Hematopoietic multipotent progenitor cell treated with erythropoietin and hydrocortisone succinate and interleukin-3 and kit ligand, for 6 days (in vitro differentiated cells): ENCODE measurements around the gene TSC22D4.
"Not testable (repeated sequence)": the region's sequence is repeated elsewhere in the genome, so short reads cannot be mapped to it uniquely, and the experiment has no call there.

Experiments
- DNase-seq: peaks from one replicate; pipeline ENCODE4 v3.0.0-alpha.2; 2015

TSC22D4 gene

DNA sequence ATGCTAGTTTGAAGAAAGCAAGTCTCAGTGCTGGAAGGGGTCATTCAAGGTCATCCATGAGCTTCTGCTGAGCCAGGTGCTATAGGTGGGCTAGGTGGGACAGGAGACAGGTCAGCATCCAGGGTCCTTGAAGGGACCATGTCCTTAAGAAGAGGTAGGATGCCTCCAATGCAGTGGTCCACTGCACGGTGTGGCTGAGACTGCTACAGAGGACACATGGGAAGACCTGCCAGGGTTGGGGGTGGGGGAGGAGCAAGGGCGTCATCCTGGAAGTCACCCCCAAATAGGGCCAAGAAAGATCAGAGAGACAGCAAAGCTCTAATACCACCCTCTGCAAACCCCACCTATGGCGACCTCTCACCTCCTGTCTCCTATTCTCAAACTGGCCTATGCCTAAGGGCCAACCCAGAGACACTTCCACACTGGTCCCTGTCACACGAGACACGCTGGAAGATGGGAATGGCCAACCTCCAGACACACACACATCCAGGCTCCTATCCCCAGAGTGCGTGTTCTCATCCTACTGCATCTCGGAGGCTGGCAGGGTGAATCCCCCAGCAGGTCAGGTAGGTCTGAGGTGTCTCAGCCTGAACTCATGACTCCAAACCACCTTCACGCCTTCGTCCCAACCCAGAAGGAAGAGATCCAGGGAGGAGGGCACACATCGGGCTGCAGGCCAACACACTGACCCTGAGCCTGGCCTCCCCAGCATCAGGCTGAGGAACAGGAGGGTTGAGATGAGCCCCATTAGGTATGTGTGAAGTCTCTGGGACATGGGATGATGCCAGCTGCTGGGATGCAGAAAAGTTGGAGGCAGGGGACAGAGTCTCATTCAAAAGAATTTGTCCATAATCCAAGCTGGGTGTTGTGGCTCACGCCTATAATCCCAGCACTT, 37.1 kb downstream of the TSC22D4 start:
- DNase-seq, result no peak

DNA sequence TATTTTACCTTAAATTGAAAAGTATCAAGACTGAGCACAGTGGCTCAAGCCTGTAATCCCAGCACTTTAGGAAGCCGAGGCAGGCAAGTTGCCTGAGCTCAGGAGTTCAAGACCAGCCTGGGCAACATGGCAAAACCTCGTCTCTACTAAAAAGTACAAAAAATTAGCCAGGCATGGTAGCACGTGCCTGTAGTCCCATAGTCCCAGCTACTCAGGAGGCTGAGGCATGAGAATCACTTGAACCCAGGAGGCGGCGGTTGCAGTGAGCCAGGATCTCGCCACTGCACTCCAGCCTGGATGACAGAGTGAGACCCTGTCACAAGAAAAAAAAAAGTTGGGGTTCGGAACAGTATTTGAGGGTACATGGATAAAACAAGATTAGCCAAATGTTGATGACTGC, 39.8 kb downstream of the TSC22D4 start:
- DNase-seq, result not testable (repeated sequence)

DNA sequence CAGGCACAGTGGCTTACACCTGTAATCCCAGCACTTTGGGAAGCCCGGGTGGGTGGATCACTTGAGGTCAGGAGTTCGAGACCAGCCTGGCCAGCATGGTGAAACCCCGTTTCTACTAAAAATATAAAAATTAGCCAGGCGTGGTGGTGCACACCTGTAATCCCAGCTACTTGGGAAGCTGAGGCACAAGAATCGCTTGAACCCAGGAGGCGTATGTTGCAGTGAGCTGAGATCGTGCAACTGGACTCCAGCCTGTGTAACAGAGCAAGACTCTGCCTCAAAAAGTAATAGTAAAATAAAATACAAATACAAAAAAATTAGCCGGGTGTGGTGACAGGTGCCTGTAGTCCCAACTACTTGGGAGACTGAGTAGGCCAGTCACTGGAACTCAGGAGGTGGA, 40.3 kb downstream of the TSC22D4 start:
- not testable (repeated sequence) for DNase-seq

DNA sequence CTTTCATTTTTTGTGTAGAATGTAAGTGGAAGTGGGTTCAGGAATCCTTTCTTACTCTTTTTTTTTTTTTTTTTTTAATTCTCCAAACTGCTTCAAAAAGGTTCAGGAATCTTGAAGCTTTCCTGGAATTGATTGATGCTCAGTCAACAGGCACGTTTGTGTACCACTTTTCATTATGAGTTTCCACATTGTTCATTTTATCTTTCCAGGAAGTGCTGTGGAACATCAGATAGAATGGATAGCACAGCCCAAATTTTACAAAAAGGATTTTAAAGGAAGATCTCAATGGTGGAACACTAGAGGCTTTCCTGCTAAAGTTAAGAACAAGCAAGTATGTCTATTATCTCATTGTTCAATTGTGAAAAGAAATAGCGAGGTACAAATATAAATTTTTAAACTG, 40.8 kb downstream of the TSC22D4 start:
- no peak for DNase-seq

DNA sequence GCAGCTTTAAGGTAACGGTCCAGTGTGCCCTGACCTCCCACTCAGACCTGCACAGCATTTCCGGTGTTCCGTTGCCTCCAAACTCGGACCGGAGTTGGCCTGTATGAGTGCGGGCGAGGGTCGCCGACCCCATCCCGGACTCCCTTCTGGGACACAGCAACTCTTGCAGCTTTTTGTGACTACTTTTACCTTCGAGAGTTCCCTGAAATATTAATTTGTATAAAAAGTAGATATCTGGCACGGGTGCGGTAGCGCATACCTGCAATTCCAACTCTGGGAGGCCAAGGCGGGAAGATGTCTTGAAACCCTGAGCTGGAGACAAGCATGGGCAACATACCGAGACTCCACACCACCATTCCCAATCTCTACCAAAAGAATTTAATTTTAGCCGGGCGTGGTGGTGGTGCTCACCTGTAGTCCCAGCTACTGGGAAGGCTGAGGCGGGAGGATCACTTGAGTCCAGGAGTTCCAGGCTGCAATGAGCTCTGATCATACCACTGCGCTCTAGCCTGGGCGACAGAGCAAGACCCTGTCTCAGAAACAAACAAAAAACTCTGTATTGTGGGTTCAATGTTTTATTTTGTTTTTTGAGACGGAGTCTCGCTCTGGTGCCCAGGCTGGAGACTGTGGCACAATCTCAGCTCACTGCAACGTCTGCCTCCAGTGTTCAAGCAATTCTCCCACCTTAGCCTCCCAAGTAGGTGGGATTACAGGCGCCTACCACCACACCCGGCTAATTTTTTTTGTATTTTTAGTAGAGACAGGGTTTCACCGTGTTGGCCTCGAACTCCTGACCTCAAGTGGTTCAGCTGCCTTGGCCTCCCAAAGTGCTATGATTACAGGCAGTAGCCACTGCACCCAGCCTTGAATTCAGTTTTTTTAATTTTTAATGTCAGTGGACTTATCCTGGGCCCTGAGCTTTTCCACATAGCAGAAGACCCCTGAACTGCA, 41.6 kb downstream of the TSC22D4 start:
- DNase-seq, result no peak

DNA sequence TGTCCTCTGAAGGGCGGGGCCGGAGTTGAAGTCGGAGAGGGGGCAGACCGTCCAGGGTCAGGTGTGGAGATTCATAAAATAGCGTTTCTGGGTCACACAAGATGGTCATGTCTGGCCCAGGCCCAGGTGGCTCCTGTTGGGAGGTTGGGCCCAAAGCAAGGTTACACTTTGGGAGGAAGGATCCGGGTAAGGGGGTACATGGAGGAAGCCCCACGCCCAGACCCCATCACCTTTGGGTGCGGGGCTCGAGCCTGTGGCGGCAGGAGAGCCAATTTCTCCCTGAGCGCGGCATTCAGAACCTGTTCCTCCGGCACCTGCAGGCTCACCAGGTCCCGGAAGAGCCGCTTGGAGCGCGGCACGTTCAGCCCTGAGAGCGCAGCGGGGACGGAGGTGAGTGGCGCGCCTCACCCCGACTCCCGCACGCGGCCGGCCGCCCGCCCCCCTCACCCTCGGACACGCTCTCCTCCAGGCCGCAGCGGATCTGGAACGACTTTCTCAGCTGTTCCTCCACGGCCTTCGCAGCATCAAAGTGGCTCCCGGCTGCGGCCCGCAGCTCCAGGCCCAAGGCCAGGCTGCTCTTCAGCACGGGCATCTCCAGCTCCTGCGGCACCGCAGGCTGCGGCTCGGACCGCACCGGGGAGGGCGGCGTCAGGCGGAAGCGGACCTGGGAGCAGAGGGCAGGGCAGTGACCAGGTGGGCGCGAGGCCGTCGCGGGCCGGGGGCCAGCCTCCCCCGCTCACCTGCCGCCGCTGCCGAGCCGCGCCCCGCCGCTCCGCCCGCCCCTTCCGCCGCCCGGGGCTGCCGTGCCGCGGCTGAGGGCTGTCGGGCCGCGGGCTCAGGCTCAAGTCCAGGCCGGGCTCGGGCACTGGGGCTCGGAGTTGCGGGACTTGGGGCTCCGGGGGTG, 43.4 kb downstream of the TSC22D4 start:
- DNase-seq, result peak; percentile 59

DNA sequence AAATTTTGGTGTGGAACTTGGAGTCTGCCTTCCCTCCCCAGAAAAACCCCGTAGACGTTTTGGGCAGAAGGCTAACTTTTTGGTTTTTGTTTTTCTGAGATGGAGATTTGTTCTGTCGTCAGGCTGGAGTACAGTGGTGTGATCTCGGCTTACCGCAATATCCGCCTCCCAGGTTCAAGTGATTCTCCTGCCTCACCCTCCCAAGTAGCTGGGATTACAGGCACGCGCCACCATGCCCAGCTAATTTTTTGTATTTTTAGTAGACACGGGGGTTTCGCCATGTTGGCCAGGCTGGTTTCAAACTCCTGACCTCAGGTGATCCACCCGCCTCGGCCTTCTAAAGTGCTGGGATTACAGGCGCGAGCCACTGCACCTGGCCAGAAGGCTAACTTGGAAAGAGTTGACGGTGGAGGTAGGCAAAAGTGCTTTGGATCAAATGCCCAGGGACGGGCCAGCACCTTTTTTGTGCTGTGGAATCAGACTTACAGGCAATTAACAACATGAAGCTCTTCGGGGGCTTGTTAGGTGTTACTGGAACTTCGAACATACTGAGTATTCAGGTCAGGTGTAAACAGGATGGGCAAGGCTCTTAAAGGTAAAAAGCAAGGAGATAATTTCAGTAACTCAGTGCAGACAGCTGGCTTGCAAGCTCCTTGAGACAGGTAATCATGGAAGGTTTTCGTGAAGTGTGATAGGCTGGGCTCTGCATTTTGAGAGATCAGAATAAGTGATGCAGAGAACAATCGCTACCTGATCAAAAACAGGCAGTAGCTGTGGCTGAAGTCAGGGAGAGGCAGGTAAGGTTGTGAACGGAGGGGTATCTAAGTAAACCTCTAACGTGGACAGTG, 44.5 kb downstream of the TSC22D4 start:
- no peak for DNase-seq

DNA sequence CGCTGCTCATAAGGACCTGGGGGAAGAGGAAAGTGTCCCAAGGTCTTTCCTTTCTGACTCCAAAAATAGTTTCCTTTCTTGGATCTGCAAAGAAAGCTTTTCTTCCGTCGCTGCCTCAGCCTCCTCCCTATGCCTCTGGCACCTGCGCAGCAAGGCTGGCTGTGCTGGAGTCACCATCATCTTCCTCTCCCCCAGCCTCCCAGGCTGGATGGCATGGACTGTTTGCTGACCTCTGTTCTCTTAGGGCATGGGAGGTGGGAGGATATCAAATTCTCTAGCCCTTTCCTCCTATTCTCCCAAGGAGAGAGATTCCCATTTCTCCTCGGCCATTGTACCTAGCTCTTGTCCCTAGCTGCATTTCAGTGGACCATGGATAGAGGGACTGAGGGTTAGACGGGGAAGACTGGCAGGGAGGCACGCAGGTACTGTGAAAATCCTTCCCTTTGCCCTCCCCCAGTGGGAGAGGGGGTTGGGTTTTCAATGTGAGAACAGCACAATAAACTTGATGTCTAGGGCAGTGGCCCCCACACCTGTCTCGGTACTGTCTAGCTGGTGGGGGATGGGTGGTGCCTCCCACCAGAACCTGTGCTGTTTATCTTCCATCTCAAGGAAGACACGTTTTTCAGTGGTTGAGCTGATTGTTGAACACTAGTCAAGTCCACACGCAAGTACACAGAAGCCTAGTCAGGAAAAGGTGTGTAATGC, 45.3 kb downstream of the TSC22D4 start:
- DNase-seq, result no peak

DNA sequence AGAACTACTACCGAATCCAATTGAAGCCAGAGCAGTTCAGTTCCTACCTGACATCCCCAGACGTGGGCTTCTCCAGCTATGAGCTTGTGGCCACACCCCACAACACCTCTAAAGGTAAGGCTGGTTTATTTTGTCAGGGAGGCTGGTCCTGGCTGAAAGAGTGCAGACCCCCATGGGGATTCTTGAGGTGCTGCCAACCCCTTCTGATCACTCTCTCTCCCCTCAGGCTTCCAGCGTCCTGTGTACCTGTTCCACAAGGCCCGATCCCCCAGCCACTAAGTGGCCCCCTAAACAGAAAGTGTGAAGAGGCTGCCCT, 45.8 kb downstream of the TSC22D4 start:
- DNase-seq, result no peak

DNA sequence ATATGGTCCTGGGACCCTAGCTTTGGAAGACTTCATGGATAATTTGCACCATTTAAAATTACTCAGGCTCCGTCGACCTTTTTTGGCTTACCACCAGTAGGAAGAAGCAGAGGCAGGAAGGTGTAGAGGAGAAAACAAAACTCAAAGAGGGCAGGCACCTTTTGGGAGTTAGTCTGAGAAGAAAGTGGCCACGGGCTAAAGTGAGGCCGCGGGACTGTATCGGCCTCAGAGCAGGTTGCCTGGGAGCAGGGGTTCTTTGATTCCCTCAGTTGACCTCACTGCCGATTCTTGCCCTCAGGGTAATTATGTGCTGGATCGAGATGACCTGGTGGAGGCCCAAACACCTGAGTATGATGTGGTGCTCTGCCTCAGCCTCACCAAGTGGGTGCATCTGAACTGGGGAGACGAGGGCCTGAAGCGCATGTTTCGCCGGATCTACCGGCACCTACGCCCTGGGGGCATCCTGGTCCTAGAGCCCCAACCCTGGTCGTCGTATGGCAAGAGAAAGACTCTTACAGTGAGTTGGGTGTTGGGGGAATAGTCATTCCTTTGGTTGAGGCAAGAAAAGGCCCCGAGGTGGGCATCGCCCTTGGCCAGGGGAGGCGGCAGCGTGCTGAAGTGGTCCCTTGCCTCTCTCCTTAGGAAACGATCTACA, 46.3 kb downstream of the TSC22D4 start:
- DNase-seq, result no peak

DNA sequence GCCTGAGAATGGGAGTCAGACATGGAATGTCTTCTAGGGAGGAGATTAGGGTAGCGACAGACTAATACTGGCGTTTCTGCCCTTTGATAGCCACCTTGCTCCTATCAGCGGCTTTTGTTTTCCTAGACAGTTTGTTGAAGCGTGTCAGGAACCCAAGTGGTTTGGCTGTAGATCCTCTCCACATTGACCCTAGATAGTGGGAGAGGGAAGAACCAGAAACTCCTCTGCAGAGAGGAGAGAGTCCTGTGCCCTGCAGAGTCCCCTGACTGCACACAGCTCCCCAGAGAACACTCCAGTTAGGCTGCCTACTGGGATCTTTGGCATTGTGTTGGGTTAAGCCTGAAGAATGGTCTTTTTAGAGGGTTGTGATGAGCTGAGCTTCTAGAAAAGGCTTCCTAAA, 47.0 kb downstream of the TSC22D4 start:
- peak; percentile 60 for DNase-seq

DNA sequence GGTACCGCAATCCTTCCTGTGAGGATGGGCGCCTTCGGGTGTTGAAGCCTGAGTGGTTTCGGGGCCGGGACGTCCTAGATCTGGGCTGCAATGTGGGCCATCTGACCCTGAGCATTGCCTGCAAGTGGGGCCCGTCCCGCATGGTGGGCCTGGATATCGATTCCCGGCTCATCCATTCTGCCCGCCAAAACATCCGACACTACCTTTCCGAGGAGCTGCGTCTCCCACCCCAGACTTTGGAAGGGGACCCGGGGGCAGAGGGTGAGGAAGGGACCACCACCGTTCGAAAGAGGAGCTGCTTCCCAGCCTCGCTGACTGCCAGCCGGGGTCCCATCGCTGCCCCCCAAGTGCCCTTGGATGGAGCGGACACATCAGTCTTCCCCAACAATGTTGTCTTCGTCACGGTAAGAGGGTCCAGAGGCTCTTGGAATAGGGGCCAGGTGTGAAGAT, 47.7 kb downstream of the TSC22D4 start:
- DNase-seq, result no peak

DNA sequence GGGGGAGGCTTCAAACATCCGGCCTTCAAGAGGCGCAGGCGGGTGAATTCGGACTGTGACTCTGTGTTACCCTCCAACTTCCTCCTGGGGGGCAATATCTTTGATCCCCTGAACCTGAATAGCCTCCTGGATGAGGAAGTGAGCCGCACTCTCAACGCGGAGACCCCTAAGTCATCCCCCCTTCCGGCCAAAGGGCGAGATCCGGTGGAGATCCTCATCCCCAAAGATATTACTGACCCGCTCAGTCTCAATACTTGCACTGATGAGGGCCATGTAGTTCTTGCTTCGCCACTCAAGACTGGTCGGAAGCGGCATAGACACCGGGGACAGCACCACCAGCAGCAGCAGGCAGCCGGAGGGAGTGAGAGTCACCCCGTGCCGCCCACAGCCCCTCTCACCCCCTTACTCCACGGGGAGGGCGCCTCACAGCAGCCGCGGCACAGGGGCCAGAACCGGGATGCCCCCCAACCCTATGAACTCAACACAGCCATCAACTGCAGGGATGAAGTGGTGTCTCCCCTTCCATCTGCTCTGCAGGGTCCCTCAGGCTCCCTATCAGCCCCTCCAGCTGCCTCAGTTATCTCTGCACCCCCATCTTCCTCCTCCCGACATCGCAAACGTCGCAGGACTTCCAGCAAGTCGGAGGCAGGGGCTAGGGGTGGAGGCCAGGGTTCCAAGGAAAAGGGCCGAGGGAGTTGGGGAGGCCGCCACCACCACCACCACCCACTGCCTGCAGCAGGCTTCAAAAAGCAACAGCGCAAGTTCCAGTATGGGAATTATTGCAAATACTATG, 48.3 kb downstream of the TSC22D4 start:
- DNase-seq, result peak; percentile 51

DNA sequence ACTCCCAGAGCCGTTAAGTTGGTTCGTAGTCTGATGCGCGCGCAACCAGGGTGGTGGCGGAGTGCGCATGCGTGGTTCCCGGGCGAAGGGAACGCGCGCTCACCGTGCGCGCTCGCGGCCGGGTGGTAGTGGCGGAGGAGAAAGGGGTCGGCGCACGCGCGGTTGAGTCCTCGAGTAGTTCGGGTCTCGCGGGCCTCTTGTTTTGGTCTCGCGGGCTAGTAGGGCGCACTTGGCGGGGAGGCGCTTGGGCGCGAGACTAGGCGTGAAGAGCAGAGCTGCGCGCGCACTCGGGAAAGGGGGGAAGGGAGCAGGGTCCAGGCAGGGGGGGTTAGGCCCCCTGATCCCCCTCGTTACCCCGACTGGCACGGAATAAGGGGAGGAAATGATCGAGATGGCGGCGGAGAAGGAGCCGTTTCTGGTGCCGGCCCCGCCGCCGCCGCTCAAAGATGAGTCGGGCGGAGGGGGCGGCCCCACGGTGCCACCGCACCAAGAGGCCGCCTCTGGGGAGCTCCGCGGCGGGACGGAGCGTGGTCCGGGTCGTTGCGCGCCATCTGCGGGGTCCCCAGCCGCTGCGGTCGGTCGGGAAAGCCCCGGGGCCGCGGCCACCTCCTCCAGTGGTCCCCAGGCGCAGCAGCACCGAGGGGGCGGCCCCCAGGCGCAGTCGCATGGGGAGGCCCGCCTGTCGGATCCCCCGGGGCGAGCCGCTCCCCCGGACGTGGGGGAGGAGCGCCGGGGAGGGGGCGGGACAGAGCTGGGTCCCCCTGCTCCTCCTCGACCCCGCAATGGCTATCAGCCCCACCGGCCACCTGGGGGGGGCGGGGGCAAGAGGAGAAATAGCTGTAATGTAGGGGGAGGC, 49.1 kb downstream of the TSC22D4 start, which contains the start of gene MEPCE:
Gene MEPCE, plus strand, starts transcription at position 195 of the 856 bp plus-strand sequence. Its CDS starts 188 bp downstream, at position 383.
- peak; percentile 97 for DNase-seq

DNA sequence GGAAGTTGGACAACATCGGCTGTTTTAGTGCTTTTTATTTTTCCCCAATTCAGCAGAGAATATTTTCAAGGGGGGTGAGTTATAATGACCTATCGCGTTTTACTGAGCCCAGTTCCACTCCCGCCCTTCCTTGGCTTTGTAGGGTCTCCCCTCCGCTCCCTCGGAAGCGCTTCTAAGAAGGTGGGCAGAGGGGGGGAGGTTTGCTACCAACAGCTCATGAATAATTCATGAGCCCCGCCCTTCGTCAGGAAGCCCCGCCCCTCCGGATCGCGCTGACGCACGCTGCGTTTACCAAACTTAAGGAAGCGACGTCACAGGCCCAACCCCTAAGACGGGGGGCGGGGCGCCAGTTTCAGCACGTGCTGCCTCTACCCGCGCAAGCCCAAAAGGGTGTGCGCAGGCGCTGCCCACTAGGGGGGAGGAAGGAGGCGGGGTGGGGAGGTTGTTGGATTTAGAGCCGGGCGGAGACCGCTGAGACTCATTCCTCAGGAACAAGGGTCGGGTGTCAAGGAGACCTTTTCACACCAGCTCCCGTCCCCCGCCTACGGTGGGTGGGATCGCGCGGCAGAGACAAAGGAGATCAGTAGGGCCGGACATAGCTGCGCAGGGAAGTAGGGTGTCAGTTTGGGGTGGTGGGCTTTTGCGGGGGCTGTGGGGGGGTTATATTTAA, 49.9 kb downstream of the TSC22D4 start:
- DNase-seq, result peak; percentile 99

DNA sequence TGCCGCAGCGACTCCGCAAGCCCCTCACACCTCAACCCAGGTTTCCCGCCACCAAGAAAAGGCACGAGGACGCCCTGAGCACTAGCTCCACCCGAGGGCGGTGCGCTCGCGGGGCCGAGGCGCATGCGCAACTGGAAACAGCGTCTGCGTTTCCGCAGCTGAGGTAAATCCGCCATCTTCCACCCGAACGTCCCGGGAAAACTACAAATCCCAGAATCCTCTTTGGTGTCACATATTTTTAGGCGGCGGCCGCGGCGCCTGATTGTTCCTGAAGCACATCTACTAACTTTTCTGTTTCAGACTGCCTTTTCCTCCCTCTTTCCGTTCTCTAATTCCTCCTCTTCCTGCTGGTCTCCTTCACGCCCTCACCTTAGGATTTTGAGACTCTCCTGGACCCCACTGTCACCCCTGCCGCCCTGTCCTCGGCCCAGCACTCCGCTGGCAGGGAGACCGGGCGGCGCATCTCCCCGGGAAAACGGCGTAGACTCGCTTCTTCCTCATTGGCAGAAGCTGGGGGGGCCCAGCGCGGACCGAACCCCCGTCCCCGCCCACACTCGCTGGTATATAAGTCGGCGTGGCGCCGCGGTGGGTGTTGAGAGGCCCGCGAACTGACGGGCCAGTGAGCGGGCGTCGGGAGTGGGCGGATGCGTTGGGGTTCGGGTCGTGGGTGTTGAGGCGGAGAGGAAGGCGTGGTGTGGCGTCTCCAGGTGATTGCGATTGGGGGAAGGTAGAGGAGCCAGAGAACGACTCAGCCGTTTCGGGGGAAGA, 50.6 kb downstream of the TSC22D4 start, which contains the start of gene ZCWPW1:
Gene ZCWPW1, minus strand, starts transcription at position 505 of the 768 bp plus-strand sequence. CDS start 8,054 bp downstream, outside the sequence.
- DNase-seq, result peak; percentile 98

DNA sequence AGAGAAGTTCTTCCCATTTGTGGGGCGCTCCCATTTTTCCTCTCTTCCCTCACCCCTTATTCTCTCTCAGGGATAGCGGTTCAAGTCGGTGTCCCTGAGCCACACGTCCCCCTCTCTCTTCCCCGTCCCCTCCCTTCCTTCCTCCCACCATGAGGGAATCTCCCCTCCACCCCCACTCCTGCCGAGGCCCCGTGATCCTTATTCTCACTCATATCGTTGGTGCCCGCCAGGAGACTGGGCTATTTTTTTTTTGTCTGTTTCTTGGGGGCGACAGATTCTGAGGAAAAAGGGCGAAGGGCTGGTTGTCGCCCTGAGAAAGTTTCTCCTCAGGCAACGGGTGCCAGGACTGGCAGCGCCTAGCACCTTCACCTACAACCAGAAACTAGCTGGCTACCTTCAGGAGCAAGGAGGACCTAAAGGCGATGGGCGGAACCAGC, 51.2 kb downstream of the TSC22D4 start:
- DNase-seq, result no peak
